C4-2B (cell line): ENCODE data around the gene NDUFAF5.

ENCODE experiments used
- ZFX ChIP-seq: fragments of 450-650 bp; IDR thresholded peaks from 2 replicates; pipeline ENCODE4 v1.6.1; 2017
- TF ChIP-seq, protein P1 (sequence below): fragments of 450-650 bp; conservative IDR thresholded peaks from 2 replicates; pipeline ENCODE4 v1.5.1; 2017; ENCODE audit warnings: mild to moderate bottlenecking

DNA sequence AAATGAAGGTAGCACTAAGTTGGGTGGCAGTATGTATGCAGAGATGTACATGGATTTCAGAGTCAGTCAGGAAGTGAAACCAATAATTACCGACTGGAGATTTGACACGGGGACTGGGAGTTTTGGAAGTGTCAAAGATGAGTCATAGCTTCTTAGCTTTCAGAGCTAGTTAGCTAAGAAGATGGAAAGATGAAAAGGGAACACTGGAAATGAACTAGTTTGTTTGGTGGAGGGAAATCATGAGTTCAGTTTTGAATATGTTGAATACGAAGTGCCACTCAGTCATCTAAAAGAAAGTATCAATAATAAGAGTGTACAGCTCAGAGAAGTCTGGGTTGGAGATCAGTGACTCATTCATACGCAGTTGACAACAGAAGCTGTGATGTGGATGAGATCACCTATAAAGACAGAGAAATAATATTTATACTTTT lies 7.6 kb upstream of the NDUFAF5 start:
- TF ChIP-seq, protein P1, sequence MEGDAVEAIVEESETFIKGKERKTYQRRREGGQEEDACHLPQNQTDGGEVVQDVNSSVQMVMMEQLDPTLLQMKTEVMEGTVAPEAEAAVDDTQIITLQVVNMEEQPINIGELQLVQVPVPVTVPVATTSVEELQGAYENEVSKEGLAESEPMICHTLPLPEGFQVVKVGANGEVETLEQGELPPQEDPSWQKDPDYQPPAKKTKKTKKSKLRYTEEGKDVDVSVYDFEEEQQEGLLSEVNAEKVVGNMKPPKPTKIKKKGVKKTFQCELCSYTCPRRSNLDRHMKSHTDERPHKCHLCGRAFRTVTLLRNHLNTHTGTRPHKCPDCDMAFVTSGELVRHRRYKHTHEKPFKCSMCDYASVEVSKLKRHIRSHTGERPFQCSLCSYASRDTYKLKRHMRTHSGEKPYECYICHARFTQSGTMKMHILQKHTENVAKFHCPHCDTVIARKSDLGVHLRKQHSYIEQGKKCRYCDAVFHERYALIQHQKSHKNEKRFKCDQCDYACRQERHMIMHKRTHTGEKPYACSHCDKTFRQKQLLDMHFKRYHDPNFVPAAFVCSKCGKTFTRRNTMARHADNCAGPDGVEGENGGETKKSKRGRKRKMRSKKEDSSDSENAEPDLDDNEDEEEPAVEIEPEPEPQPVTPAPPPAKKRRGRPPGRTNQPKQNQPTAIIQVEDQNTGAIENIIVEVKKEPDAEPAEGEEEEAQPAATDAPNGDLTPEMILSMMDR = no peak
- TF ChIP-seq ZFX = no peak
